Stimulated activated CD4-positive, alpha-beta T cell treated with anti-CD3 and anti-CD28 coated beads, Interleukin-1b, Interleukin-23, amount 100 ng/mL, for 4 hours (primary cell): ENCODE measurements around the gene GDF7.

Source experiments
- DNase-seq, 2 donors: peaks; one replicate each; pipeline ENCODE4 v3.0.0-alpha.2; 2020; ENCODE audit warnings: low read depth in 2 of 2

Gene GDF7

GRCh38 chr2:20674309-20674965, 7.5 kb downstream of the GDF7 start:
- DNase-seq, result no peak

DNA sequence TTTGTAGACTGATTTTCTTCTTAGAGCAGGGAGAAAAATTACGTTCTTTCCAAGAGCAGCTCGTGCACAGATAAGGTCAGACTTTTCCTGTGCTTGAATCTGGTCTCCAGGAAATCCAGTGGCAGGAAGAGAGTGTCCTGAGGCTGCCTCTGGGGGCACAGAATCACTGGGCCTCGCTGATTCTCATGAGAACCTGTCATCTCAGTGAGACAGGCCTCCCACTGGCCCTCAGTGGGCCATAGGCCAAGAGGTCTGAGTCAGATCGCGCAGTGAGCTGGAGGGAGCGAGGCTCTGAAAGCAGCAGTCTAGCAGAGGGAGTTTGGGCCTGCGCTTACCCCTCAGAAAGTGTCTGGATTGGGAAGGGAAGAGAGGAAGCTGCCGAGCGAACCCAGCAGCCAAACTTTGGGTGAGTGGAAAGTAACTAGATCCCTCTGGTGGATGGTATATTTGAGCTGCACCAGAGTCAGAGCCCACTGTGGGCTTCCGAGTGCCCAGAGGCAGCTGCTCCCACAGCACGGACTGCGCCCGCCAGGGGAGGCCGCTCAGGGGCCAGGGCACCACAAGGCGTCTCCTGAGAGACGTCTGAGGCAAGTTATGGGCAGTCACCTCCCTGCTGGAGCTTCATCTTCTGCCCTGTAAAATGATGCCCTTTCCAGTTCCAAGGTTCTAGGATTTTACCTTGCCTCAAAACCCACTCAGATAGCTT, 8.2 kb downstream of the GDF7 start:
- DNase-seq, result no peak

DNA sequence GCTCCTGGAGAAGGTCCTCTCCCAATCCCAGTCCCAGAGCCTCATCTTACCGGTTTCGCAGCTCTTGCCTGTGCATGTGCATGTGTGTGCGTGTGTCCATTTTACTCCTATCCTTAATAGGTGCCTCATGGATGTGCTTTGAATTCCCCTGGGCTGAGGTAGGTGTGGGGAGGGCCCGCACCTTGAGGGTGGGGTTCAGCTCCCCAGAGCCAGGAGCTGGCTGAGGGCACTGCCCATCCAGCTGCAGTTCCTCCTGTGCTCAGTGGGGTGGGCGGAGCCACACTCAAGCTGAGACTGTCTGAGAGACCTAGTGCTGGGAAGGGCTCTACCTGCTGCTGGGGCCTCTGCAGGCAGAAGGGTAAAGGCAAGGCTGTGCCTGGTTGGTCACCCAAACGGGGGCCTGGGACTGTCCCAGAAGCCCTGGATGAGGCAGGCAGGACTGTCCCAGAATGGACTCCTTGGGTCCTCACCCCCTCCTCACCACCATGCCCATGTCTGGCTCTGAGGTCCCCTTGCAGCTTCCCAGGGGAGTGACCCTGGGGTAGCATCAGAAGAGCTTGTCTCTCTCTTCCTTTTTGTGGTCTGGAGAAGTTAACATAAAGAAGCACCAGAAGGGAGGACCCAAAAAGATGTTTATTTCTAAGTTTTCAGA, 8.9 kb downstream of the GDF7 start:
- no peak for DNase-seq

DNA sequence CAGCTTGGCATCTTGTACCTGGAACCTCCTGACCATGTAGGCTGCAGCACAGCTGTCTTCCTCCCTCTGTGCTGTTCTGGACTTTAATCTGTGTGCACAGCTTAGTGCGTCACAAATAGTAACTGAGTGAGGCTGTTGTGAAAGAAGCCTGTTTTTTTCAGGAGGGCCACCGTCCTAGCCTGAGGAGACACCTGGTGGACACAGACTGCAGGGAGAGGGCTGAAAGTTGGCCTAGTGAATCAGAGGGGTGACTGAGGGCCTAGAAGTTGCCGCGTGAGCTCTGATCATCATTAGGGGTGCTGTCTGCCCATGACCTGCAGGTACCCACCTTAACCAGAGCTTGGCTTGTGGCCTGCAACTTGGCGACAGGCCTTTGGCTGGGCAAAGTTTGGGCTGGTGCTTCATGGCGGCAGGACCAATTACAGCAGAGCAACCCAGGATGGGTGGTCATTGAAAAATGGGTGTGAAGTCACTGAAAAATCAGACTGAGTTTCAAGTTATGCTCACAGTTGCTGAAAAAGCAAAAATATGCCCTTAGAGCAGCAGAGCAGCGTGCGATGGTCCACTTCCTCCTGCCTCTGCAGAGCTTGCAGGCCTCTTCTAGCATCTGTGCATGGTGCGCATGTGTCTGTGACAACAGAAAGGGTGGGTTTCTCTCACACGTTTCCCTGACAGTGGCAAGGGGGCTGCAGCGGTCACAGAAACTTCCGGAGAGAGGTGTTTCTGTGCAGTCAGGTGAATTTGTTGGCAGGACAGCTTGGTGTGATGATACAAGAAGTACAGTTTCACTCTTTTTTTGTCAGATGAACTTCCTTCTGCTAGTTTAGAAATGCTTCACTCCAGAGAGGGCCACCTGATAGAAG, 9.6 kb downstream of the GDF7 start:
- DNase-seq, result no peak

GRCh38 chr2:20677301-20678085, 10.5 kb downstream of the GDF7 start:
- DNase-seq, result no peak

GRCh38 chr2:20678086-20678395, 11.1 kb downstream of the GDF7 start:
- no peak for DNase-seq

GRCh38 chr2:20678780-20679179, 11.8 kb downstream of the GDF7 start:
- no peak for DNase-seq

DNA sequence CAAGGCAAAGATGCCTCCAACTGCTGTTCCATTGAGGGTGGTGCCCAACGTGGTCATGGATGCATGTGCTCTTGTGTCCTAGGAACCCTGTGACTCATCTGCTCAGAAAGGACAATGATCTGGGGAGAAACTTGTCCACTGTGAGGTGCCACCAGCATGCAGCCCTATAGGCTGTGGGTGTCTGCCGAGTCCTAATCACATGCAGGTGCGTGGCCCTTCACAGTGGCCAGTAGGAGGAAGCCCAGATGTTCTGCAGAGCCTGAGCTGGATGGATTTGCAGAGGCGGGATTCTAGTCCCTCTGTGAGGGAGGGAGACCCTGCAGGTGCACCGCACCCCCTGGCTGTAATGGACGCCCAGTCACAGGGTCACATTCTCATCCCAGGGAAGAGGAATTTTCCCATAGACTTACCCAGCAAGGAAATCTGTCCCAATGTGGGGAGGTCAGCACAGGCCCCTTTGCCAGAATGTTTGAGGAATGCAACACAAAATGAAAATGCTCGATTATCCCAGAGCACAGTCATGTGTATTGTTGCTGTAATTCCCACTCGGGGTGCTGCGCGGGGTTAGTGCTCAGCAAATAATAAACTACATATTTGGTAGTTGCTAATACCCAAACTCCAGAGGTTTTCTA, 13.9 kb downstream of the GDF7 start:
- no peak for DNase-seq

DNA sequence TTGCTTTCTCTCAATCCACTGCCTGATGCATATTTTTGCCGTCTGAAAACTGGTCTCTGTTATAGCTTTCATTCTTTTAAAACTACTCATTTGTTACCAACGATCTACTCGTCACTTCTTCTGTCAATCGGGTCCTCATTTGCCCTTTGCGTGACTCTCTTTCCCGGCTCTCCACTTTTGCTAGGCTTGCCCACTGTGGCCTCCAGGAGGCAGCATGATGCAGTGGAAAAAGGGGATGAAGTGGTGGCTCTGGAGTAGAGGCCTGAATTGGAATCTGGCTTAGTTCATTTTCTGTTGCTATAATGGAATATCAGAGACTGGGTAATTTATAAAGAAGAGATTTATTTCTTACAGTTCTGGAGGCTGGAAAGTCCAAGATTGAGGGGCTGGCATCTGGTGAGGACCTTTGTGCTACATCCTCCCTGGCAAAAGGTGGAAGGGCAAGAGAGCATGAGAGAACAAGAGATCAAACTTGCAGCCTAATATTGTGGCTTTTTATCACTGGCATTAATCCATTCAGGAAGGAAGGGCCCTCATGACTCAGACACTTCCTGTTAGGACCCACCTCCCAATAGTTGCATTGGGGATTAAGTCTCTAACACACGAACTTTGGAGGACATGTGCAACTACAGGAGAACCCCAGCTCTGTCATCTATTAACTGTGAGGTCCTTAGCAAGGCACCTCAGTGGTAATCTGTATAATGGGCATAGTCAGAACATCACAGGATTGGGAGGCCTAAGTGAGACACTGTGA, 15.4 kb downstream of the GDF7 start:
- no peak for DNase-seq

DNA sequence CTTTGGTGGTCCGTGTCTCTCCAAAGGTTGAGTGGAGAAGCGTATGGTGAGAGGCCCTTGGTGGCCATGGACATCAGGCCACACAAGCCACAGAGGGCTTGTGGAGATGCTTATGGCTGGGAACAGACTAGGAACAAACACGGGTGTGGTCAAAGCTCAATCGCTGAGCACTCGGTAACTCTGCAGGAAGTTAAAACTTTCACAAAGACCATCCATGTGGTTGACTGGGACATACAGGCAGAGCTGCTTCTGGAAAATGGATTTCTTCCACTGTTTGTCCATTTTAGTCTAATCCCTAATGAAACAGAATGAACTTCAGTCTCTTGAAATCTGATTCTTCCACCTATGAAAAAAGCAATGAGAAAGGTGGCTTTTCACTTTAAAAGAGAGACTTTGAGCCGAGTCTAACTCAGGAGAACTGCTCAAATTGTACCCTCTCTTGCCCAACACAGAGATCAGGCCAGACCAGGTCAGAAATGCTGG, 17.7 kb downstream of the GDF7 start:
- no peak for DNase-seq

- DNase-seq, result no peak
Measured at GRCh38 chr2:20687260-20687832, 20.4 kb downstream of the GDF7 start.

- no peak for DNase-seq
Measured at GRCh38 chr2:20689428-20690264, 22.7 kb downstream of the GDF7 start.

GRCh38 chr2:20691076-20691734, 24.3 kb downstream of the GDF7 start:
- DNase-seq, result no peak

DNA sequence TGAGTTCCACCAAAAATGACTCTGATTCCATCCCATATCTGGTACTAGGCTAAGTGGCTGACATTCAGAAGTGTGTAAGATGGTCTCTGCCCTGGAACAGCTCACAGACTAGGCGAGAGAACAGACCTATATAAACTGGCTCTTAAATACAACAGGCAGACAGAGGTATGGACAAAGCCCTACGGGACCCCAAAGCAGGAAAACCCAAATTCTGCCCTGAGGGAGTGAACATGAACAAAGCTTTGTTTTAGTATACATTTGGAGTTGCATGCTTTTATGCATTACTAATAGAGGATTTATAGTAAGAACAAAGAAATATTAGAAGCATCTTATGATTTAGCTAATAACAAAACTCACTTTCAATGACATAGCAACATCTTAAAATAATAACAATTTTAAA, 25.1 kb downstream of the GDF7 start:
- no peak for DNase-seq

DNA sequence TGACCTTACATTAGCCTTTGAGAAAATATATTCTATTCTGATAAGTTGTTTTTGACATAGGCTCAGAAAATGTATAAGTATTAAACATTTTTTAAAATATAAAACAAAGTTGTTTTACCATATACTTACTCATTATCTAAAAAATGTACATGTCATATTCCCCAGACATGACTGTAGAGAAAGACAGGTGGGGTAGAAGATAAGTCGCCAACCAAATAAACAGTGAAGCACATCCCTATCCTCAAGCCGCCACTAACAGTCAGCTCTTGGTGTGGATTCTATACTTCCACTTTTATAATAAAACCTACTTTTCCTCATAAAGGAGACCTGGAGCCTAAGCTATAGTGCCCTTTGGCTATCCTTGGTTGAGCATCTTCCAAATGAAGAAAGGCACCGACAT, 26.4 kb downstream of the GDF7 start:
- DNase-seq, result no peak

DNA sequence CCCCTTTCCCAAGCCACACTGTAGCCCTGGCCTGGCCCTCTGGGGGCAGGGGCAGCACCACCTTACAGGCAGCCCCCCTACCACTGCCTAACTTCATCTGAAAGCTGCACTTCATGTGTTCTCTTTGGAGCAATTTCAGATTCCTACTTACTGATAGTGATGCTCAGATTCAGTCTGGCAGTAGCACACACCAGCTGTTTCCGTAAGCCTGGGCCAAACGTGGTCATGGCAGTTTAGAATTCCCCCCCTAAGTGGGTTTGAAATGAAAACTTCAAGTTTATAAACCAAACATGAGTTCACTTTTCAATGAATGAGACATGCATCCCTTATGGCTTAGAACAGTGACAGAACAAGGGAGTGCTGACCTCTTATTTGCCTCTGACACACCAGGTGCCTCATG, 29.4 kb downstream of the GDF7 start:
- no peak for DNase-seq

- no peak for DNase-seq
Measured at GRCh38 chr2:20697322-20697934, 30.5 kb downstream of the GDF7 start.
